GM12874 (cell line): ENCODE measurements around the gene POU2F1.
A peak's percentile ranks its signal among the peaks of the same experiment; 100 is the strongest.

Source experiments
- TF ChIP-seq, protein P1 (sequence below): IDR thresholded peaks from 2 replicates; pipeline ENCODE4 v1.5.1; 2011; ENCODE audit warnings: low read depth, mild to moderate bottlenecking, control low read depth, low read length, moderate library complexity; ENCODE audit not compliant: insufficient read depth

Gene POU2F1

GRCh38 chr1:167220537-167221125 is at the start of gene POU2F1:
Gene POU2F1, plus strand, starts transcription at chr1:167220886. Its CDS starts 12 bp downstream, at chr1:167220898.
- TF ChIP-seq, protein P1, sequence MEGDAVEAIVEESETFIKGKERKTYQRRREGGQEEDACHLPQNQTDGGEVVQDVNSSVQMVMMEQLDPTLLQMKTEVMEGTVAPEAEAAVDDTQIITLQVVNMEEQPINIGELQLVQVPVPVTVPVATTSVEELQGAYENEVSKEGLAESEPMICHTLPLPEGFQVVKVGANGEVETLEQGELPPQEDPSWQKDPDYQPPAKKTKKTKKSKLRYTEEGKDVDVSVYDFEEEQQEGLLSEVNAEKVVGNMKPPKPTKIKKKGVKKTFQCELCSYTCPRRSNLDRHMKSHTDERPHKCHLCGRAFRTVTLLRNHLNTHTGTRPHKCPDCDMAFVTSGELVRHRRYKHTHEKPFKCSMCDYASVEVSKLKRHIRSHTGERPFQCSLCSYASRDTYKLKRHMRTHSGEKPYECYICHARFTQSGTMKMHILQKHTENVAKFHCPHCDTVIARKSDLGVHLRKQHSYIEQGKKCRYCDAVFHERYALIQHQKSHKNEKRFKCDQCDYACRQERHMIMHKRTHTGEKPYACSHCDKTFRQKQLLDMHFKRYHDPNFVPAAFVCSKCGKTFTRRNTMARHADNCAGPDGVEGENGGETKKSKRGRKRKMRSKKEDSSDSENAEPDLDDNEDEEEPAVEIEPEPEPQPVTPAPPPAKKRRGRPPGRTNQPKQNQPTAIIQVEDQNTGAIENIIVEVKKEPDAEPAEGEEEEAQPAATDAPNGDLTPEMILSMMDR: peak; percentile 79

DNA sequence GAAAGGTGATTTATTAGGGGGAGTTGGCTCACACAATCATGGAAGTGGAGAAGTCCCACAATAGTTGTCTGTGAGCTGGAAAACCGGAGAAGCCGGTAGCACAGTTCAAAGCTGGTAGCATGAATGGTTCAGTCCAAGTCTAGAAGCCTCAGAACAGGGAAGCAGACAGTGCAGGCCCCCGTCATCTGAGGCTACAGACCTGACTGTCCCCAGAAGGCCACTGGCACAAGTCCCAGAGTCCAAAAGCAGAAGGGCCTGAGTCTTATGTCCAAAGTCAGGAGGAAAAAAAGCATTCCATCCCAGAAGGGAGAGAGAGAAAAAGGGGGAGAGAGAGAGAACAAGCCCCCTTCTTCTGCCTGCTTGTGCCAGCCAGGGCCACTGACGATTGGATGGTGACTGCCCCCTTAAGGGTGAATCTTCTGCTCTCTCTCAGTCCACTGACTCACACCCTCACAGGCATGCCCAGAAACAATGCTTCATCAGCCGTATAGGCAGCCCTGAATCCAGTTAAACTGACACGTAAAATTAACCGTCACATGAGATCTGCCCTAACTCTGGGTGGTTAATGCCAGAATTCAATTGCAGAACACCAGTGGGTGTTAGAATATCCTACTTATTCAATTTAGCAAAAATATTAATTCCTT is 49.3 kb upstream of the POU2F1 start:
- TF ChIP-seq, protein P1: no peak

- TF ChIP-seq, protein P1: no peak
Measured at GRCh38 chr1:167173516-167174184, 47.0 kb upstream of the POU2F1 start.

- TF ChIP-seq, protein P1: no peak
Measured at GRCh38 chr1:167175901-167176300, 44.8 kb upstream of the POU2F1 start.

DNA sequence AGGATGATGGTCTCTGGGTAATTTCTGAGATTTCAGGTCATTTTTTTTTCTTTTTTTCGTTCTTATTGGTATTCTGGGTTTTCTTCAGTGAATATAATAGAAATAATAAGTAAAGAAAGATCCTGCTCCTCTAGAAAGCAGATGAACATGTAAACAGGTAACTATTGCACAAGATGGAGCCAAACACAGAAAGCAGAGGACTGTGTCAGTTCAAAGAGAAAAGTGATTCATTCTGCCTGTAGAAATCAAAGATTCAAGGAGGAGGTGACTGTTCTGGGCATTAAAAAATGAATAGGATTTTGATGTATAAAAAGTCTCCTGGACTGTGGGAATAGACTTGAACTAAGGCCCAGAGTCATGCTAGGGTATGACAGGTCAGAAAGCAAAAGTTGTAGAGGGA is 41.9 kb upstream of the POU2F1 start:
- TF ChIP-seq, protein P1: no peak

GRCh38 chr1:167182571-167183320 is 37.9 kb upstream of the POU2F1 start:
- TF ChIP-seq, protein P1: no peak

DNA sequence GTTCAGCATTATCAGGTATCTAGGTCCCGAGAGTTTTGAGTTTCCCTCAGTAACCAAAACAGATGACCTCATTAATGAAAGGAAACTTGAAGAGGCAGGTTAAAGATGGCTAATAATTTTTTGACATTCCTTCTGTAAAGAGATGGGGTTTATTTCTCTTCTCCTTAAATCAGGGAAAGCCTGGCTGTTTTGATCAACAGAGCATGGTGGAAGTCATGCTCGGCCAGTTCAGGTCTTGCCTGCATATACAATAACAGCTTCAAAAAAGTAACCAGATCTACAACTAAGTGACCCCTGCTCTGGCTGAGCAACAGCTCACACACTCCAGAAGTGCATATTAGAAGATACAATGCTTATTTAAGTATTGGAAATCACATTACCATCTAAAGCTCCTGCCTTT is 36.6 kb upstream of the POU2F1 start:
- TF ChIP-seq, protein P1: no peak
